ENCODE results near the gene C1QTNF6.

- TF ChIP-seq GATA2 (IDR thresholded peaks at IDR 0.05; ENCODE audit: low read depth, low read length) (no peak), GATA3 (IDR thresholded peaks at IDR 0.05; ENCODE audit: low read depth, low read length) (no peak)
Measured at GRCh38 chr22:37138849-37139561, 49.0 kb downstream of the C1QTNF6 start.
